HG02852 (cell line): ENCODE results near the gene LARP4B.

Experiments used
- ATAC-seq: cut with Tn5 transposase; IDR thresholded peaks from one replicate; pipeline ENCODE4 v1.9.1; 2021; ENCODE audit warnings: mild to moderate bottlenecking, moderate library complexity; ENCODE audit not compliant: unreplicated experiment

Gene LARP4B

GRCh38 chr10:790821-791551 is 140.5 kb downstream of the LARP4B start:
- no peak for ATAC-seq

DNA sequence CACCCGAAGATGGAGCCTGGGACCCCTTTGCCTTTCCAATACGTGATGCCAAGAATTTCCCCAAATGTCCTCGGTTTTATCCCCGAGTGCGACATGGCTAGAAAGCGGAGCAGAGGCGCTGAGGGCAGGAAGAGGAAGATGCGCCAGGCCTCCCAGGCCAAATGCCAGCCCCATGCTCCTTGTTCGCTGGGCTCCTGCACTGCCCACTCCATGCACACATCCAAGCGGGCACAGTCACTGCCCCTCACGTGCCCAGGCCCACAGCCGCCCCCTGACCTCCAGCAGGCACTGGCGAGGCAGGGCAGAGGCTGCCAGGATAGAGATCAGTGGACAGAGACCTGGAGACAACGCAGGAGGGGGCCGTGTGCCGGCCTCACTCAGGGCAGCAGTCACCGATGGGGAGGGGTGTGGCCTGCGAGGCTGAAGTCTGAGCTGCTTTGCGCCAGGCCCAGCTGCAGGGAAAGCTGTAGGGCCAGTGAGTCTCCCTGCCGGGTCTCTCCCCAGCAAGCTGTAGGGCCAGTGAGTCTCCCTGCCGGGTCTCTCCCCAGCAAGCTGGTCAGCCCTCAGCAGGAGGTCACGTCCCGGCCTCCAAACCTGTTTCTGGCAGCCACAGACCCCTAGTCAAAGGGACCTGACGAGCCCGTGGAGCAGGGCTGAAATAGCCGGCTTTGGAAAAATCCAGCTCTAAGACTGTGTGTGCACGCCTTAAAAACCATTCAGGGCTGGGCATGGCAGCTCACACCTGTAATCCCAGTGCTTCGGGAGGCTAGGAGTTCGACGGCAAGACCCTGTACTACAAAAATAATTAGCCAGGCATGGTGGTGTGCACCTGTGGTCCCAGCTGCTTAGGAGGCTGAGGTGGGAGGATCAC is 141.4 kb downstream of the LARP4B start:
- ATAC-seq: no peak

GRCh38 chr10:788796-789748 is 142.4 kb downstream of the LARP4B start:
- ATAC-seq: no peak

DNA sequence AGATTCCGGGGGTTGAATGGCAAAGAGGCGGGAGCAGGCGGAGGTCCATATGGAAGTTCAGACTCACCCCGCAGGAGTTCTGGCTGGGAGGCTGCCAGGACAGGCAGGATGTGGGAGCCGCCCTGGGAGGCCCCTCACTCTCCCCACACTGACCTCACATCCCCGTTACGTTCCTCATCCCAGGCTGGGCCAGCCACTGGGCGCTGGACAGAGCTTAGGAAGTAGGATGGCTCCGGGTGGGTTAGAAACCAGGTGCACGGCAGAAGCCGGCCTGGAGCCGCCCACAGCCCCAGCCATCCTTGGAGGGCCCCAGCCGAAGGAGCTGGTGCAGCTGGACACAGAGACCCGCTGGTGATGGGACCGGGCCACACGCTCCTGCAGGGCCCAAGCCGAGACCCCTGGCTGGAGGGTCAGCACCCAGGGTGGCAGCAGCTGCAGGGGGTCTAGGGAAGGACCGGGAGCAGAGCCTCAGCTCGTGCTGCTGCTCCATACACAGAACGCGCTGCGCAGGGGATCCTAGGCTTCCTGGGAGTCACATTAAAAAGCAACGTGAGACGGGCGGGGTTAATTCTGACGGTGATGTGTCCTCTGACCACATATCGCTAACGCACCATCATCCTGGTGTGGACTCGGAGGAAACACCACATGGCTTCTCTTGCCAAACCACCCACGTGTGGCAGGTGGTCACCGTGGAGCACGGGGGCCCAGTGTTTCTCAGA is 143.4 kb downstream of the LARP4B start:
- no peak for ATAC-seq

DNA sequence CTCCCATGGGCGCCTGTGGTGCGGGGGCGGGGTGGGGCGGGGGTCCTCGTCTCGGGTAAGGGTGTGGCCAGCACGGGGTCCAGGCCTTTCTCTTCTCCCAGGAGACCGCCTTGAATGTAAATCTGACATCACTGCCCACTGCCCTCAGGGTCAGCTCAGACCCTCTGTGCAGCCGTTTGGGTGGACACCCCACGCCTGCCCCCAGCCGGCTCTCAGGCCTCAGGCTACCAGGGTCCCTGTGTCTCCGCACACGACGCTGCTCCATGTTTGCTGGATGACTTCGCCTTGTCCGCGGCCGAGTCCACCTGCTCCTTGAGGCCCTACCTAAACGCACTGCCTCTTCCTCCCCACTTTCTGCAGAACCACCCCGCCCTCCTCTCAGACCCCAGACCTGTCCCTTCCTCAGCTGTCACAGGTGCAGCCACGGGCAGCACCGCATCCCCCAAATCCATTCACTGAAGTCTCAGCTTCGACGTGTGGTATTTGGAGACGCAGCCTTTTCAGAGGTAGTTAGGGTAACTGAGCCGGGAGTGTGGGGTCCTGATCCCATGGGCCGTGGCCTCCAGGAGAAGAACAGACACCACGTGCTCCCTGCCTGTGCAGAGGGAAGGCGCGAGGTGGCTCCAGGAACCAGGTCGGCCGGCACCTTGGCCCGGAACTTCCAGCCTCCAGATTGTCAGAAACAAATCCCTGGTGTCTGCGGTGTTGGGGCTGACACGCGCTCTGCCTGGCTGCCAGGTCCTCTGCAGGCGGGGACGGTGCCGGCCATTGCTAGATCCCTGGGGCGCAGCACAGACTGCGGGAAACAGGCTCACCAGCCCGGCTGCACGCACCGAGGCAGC is 144.7 kb downstream of the LARP4B start:
- no peak for ATAC-seq

GRCh38 chr10:785861-786214 is 145.7 kb downstream of the LARP4B start:
- no peak for ATAC-seq

- no peak for ATAC-seq
Observed at GRCh38 chr10:785089-785860, 146.2 kb downstream of the LARP4B start.

DNA sequence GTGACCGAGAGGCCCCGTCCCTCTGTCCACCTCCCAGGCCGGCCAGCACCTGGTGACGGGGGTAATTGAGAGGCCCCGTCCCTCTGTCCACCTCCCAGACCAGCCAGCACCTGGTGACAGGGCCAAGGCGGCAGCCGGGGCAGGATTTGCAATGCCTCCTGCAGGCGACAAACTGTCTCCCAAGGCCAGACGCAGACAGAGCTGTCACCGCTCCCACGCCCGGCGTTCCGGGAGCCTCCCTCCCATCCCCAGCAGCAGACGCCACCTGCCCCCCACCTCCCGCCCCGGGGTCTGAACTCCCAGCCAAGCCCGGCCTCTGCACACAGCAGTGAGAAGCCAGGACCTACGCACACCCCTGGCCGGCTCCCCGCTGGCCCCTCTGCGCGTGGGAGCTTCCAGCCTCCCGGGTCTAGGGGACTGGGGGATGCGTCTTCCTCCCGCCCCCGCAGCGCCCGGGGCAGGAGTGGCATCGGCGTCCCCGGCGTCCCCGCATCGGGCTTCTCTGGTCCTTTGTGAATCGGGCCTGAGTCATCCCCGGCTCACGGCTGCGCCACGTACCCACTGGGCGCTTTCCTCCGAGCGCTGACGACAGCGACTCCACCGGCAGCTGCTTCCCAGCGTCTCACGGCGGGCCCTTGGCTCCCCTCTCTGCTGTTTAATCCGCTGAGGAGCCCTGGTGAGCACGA is 147.0 kb downstream of the LARP4B start:
- no peak for ATAC-seq

DNA sequence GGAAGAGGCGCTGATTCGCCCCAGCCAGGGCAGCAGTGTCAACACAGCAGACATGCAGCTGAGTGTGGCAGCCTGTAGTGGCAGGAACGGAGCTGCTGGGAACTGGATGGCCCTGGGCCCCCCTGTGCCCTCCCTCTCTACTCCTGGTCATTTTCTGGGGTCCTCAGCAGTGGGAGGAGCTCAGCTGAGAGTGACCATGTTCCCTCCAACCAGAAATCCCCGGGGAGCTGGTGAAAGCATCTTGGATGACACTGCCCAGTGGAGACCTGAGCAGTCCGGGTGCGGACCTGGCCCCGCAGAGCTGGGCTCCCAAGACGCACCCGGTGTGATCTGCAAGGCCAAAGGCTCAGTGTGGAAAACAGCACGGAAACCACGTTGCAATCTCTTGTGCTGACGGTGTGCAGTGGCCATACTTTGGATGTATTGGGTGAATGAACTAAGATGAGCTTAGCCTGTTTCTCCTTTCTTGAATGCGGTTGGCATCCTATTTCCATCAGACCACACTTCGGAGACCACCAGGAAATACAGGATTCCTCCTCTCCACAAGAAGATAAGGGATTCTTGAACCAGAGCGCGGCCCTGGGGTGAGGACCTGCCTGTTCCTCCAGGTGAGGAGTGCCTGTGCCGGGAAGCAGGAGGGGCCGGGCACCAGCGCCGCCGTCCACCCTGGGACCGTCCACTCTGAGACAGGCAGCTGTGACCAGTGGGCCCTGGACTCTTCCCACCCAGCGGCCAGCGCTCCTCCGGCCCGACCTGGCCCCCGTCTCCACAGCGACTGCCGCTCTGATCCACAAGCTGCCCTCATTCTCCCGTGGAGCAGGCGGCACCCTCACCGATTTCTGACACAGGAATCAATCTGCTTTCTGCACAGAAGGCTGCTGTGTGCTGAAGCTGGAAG is 148.5 kb downstream of the LARP4B start:
- ATAC-seq: no peak

GRCh38 chr10:780536-781524 is 150.7 kb downstream of the LARP4B start:
- no peak for ATAC-seq

GRCh38 chr10:778626-779330 is 152.7 kb downstream of the LARP4B start:
- no peak for ATAC-seq

- no peak for ATAC-seq
Observed at GRCh38 chr10:777913-778479, 153.5 kb downstream of the LARP4B start.

GRCh38 chr10:776772-777171 is 154.7 kb downstream of the LARP4B start:
- no peak for ATAC-seq

DNA sequence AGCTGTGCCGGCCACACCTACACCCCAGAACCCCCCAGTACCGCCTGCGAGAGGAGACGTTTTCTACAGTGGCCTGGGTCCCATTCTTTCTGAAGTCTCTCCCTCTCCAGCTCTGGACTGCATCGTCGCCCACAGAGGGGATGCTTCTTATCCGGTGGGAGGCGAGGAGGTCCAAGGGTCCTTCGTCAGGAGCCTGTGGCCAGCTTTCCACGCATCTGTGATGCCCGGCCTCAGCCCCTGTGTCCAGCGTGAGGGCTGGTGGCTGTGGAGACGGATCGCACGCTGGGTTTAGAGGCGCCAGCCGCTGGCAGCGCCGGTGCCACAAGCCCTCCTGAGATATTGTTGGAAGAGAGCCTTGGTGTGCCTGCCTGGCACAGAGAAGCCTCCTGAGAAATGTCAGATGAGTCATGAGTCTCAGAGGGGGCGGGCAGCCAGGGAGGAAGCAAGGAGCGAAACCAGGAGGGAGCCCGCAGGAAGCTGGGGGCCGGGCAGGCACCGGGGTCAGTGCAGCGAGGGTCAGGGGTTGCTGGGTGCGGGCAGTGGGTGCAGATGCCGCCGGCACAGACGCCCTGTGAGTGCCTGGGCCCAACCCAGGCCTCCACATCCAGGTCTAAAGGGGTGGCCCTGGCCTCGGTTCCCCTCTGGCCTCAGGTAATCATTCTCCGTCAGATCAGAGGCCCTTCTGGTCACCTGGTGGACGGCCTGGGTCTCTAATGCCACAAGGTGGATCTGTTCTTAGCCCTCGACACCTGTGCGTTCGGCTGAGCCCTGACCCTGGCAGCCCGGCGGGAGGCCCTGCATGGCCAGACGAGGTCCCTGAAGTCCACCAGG is 156.0 kb downstream of the LARP4B start:
- ATAC-seq: no peak
